ENCODE data around the gene ARHGEF11. TPM values are rescaled to one million over a fixed set of nuclear protein-coding genes. Genes with fewer than 3 reads are reported as not detected.

Gene ARHGEF11
- total RNA-seq, 2 donors from 2014 or later = 35.2 to 43.3 TPM

DNA sequence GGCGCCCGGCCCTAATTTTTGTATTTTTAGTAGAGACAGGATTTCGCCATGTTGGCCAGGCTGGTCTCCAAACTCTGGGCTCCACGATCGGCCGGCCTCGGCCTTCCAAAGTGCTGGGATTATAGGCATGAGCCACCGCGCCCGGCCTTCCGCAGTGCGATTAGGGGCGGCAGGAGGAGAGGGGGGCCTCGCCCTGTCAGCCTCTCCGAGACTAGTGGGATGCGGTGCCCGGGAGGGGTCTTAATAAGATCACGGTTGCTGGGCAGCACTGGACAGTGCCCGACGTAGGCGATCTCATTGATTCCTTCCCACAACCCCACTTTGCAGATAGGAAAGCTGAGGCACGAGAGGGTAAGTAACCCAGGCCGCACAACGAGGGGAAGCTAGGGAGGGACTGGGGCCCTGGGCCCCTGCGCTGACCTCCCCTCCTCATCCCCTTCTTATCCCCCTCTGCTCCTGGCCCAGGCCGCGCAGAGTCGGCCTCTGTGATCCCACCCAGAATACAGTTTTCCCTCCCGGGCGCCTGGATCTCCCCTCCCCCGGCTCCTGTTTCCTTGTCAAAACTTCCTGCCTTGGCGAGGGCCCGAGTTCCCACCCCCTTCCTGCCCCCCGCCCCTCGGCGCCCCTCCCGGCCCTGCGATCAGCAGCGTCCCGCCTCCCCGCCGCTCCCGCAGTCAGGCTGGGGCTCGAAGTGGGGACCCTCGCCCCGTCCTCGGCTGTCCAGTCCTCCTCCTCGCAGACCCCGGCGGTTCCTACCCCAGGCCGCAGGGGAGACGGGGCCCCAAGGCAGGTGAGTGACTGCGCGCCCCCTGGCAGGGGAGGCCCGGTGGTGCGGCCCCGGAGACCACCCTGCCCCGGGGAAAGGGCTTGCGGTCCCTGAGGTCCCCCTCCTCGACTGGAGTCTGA is 152.2 kb downstream of the ARHGEF11 start, which contains the start of gene PEAR1:
Gene PEAR1, plus strand, starts transcription at position 671 of the 906 bp plus-strand sequence. CDS start 10,209 bp downstream, outside the sequence.
- no peaks in the 10 kb centered on the region for H3K9me3 ChIP-seq
- intact Hi-C loops (cut with DNase I) = loop anchor here (5.0 kb wide), 1 partner anchor 34 kb away; no protein-coding TSS in a partner anchor
- no peak for DNase-seq
- H3K9ac ChIP-seq (ENCODE audit: low read depth in 2 of 2, low read length in 2 of 2) = peak within 1 kb of the TSS in 1 of 2 donors; percentile 62
- H3K36me3 ChIP-seq = no peaks in the 10 kb centered on the region
- TF ChIP-seq, protein P1, sequence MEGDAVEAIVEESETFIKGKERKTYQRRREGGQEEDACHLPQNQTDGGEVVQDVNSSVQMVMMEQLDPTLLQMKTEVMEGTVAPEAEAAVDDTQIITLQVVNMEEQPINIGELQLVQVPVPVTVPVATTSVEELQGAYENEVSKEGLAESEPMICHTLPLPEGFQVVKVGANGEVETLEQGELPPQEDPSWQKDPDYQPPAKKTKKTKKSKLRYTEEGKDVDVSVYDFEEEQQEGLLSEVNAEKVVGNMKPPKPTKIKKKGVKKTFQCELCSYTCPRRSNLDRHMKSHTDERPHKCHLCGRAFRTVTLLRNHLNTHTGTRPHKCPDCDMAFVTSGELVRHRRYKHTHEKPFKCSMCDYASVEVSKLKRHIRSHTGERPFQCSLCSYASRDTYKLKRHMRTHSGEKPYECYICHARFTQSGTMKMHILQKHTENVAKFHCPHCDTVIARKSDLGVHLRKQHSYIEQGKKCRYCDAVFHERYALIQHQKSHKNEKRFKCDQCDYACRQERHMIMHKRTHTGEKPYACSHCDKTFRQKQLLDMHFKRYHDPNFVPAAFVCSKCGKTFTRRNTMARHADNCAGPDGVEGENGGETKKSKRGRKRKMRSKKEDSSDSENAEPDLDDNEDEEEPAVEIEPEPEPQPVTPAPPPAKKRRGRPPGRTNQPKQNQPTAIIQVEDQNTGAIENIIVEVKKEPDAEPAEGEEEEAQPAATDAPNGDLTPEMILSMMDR (IDR thresholded peaks at IDR 0.05) = no peak
- peak within 1 kb of the TSS; percentile 50 for H3K27ac ChIP-seq
- no peaks in the 10 kb centered on the region for H3K4me1 ChIP-seq
- peaks cover 16% of the 10 kb centered on the region for H3K27me3 ChIP-seq
- peak within 1 kb of the TSS; percentile 10 for H3K4me3 ChIP-seq

DNA sequence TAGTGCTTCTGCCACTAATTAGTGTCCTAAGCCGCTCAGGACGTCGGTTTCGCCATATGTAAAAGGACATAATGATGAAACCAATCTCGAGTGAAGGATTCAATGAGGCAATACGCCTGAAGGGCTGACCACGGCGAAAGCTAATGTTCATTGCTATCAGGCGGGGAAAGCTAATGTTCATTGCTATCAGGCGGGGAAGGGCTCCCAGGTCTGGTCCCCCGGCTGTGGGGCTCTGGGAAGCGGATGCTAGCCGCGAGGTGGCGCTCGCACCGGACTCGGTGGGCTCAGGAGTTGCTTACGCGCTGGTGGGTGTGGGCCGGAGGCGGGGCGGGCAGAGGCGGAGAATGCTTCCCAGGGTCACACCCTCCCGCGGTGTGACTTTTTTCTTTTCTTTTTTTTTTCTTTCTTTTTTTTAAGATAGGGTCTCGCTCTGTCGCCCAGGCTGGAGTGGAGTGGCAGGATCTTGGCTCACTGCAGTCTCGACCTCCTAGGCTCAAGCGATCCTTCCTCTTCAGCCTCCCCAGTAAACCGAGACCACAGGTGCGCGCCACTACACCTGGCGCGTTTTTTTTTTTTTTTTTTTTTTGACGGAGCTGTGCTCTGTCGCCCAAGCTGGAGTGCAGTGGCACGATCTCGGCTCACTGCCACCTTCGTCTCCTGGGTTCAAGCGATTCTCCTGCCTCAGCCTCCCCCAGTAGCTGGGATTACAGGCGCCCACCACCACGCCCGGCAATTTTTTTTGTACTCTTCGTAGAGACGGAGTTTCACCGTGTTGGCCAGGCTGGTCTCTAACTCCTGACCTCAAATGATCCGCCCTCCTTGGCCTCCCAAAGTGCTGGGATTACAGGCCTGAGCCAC is 153.1 kb downstream of the ARHGEF11 start:
- Histone ChIP-seq H3K36me3 (no peaks in the 10 kb centered on the region), H3K4me3 (no peak overlapping the region), H3K9ac (ENCODE audit: low read depth in 2 of 2, low read length in 2 of 2) (no peak overlapping the region), H3K27me3 (peaks cover 16% of the 10 kb centered on the region), H3K4me1 (no peaks in the 10 kb centered on the region), H3K27ac (no peak overlapping the region), H3K9me3 (no peaks in the 10 kb centered on the region)
- DNase-seq = peak; percentile 94
- TF ChIP-seq, protein P1 (IDR thresholded peaks at IDR 0.05) = peak; percentile 83
- intact Hi-C loops (cut with DNase I) = loop anchor here (5.0 kb wide), 1 partner anchor 35 kb away; no protein-coding TSS in a partner anchor

DNA sequence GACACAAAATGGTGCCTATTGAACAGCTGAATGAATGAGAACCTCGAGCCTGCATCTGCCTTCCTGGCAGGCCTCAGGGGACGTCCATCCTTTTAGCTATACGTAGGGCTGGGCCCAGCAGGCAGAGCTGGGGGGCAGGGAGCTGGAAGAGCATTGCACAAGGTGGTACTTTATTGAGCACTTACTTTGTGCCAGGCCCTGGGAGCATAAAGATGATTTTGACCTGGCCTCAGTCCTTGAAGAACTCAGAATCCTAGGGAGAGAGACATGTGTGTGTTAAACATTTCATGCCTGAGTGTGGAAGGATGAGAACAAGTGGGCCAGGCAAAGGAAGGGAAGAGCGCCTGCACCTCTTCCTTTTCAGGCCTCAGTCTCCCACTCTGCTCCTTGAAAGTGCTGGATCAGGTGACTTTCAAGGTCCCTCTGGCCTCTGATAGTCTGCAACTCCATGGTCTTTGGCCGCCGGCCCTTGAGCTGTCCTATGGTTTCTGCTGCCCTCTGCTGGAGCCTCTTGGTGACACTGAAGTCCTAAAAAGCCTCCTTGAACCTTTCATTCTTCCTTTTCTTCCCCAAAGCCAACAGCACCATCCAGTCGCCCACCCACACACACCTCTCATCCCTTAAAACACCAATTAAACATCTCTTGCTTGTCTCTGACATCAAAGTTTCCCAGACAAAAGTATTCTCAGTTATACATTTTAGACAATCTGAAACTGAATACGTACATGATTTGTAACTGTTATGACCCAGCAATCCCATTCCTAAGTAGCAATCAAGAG is 155.6 kb downstream of the ARHGEF11 start:
- intact Hi-C loops (cut with DNase I) = loop anchor here (5.0 to 10.0 kb wide), 2 partner anchors 37 to 205 kb away; no protein-coding TSS in a partner anchor
- Histone ChIP-seq H3K27ac (no peak overlapping the region), H3K27me3 (peaks cover 16% of the 10 kb centered on the region)

DNA sequence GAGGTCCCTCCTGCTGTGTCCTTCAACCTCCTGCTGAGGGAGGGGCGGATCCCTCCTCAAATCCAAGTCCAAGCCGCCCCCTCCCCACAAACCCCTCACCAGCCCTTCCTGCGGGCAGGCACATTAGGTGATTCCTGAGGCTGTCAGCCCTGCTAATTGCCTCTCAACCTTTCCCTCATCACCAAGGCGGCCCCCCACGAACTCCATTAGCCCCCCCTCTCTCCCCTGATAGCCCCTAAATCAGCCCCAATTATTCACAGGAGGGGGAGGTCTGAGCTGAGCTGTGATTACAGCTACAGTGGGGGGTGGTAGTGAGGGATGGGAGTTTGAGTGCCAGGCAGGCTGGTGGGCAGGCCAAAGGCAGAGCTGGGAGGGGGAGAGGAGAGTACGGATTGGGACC is 157.8 kb downstream of the ARHGEF11 start:
- intact Hi-C loops (cut with DNase I) = loop anchor here (10.0 kb wide), 1 partner anchor 203 kb away; no protein-coding TSS in a partner anchor
- peaks cover 5% of the 10 kb centered on the region for H3K27me3 ChIP-seq
- no peaks in the 10 kb centered on the region for H3K36me3 ChIP-seq
- TF ChIP-seq, protein P1 (IDR thresholded peaks at IDR 0.05) = no peak
- no peaks in the 10 kb centered on the region for H3K9me3 ChIP-seq
- H3K9ac ChIP-seq (ENCODE audit: low read depth in 2 of 2, low read length in 2 of 2) = no peak overlapping the region
- H3K4me1 ChIP-seq = no peaks in the 10 kb centered on the region
- H3K27ac ChIP-seq = no peak overlapping the region
- no peak for DNase-seq
- H3K4me3 ChIP-seq = no peak overlapping the region

More for the DNA sequence above, 155.6 kb downstream of the ARHGEF11 start:
- TF ChIP-seq, protein P1 (IDR thresholded peaks at IDR 0.05) = peak; percentile 77
- H3K9ac ChIP-seq (ENCODE audit: low read depth in 2 of 2, low read length in 2 of 2) = no peak overlapping the region
- no peak overlapping the region for H3K4me3 ChIP-seq
- no peaks in the 10 kb centered on the region for H3K9me3 ChIP-seq
- H3K4me1 ChIP-seq = no peaks in the 10 kb centered on the region
- no peaks in the 10 kb centered on the region for H3K36me3 ChIP-seq
- peak; percentile 84 for DNase-seq

All from colonic mucosa (tissue), 4 donors.